GM23248 (cell line): ENCODE data around the gene LGI2.

Source experiments
- EZH2 ChIP-seq: fragments of 200-600 bp; sonication (generic); IDR thresholded peaks from 2 replicates; pipeline ENCODE4 v1.6.1; 2018; ENCODE audit warnings: antibody characterized with exemption, mild to moderate bottlenecking; ENCODE audit not compliant: insufficient read depth, poor library complexity, severe bottlenecking
- EZH2phosphoT487 ChIP-seq: fragments of 200-600 bp; sonication (generic); IDR thresholded peaks from 2 replicates; pipeline ENCODE4 v1.6.1; 2018; ENCODE audit warnings: antibody characterized with exemption, moderate library complexity, mild to moderate bottlenecking, low read depth; ENCODE audit not compliant: insufficient read depth

DNA sequence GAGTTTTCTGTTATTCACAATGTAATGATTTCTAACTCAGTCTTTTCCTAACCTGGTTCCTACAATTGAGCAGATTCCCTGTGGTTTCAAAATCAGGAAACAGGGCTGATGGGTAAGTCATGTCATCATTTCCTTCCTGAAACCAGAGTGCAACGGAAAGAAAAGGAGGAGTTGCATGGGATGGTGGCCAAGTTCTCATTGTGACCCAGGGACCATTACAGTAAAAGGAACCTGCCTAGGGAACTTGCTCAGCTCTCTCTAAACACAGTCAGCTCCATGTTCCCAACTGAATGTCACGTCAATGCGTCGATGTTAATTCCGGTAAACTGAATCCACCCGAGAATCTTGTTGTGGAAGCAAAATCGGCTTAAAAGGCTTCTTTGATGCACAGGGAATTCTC lies 51.2 kb downstream of the LGI2 start:
- TF ChIP-seq EZH2 (no peak), EZH2phosphoT487 (no peak)
